ENCODE measurements around the gene TLE1. TPM values are rescaled to one million over a fixed set of nuclear protein-coding genes. Genes with fewer than 3 reads are reported as not detected.

TLE1 gene
- total RNA-seq, 1 experiment from 2014 or later, result 17.3 TPM

DNA sequence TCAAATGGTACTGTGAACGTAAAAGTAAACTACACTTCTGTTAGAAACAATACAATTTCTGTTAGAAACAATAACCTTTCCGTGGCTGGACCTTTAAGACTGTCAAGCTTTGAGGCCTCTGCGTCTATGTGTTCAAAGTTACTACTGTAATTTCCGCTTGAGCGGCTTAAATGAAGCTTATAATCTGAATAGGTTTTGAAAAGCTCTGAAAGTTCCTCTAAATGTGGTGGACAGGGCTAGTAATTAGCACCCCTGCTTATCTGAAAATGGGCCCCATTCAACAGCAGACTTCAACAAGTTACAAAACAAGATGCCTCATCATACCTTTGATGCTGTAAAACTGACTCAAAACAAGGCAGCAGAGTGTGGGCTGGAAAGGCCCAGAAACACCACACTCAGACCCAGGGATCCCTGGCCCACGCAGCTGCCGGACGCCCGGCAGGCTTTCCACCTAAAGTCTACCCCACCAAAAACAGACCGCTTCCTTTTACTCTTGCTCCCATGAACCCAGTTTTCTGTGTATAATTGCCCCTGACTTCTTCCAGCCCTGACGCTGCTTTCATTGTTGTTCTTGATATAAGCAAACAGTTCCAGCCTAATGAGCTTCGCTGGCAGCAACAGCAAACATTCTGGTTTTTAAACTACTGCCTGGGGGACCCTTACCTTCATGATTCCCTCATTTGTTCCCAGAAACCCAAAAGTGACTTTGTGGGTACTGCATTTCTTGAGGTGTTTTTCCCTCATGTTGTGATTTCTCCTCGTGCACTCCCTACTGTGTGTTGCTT, 66.7 kb downstream of the TLE1 start:
- no peak for ATAC-seq
- TF ChIP-seq SRF (IDR thresholded peaks at IDR 0.05; ENCODE audit: low read depth), result no peak
- no peak for TF ChIP-seq CBX3 (IDR thresholded peaks at IDR 0.05; ENCODE audit: low read depth)
- TF ChIP-seq POLR2AphosphoS5 (IDR thresholded peaks at IDR 0.05; ENCODE audit: low read depth, low read length), result no peak
- TF ChIP-seq EGR1 (IDR thresholded peaks at IDR 0.05; ENCODE audit: low read depth), result no peak
- no peak for TF ChIP-seq FOSL1 (IDR thresholded peaks at IDR 0.05; ENCODE audit: low read depth)
- no peak for TF ChIP-seq ATF3 (IDR thresholded peaks at IDR 0.05)
- no peak for TF ChIP-seq POLR2A (IDR thresholded peaks at IDR 0.05; ENCODE audit: borderline replicate concordance, extremely low read depth, insufficient read depth, insufficient read length)

DNA sequence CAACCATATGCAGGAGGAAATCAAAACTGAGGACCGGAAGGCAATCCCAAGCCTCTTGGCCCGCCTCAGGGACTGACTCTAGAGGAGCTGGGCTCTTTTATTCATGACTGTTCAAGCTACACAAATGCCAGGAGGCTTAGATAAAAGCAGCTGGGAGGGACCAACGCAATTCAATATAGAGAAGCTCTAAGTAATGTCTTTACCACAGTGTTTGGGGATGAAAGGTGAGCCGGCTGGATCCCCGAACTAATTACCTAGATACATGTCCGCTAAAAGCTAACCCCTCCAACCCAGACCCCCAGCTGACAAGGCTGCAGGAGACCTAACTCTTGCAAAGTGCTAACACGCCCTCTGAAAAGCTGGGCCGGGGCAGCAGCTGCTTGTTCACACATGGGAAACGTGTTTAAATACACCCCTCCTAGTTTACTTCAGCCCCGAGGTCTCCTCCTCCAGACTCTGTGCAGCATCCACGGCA, 67.5 kb downstream of the TLE1 start:
- no peak for TF ChIP-seq ZNF274 (IDR thresholded peaks at IDR 0.05; ENCODE audit: low read depth, low read length)
- TF ChIP-seq FOSL1 (IDR thresholded peaks at IDR 0.05; ENCODE audit: low read depth), result no peak
- no peak for TF ChIP-seq RAD21 (IDR thresholded peaks at IDR 0.05; ENCODE audit: low read depth)
- TF ChIP-seq EZH2phosphoT487 (IDR thresholded peaks at IDR 0.05; ENCODE audit: borderline replicate concordance), result no peak
- TF ChIP-seq ZFX (IDR thresholded peaks at IDR 0.05), result no peak
- no peak for TF ChIP-seq CTCF (IDR thresholded peaks at IDR 0.05 in 2 of 3, conservative IDR thresholded peaks at IDR 0.05 in 1 of 3; ENCODE audit: borderline replicate concordance in 1 of 3, insufficient read depth in 1 of 3, low read depth in 2 of 3, low read length in 2 of 3)
- TF ChIP-seq CEBPB (IDR thresholded peaks at IDR 0.05; ENCODE audit: low read depth), result no peak
- TF ChIP-seq CBX3 (IDR thresholded peaks at IDR 0.05; ENCODE audit: low read depth), result no peak
- TF ChIP-seq ATF3 (IDR thresholded peaks at IDR 0.05), result no peak
- H3K9ac ChIP-seq (ENCODE audit: low read length), result no peak overlapping the region
- BruUV-seq (replicated peaks), result no TSS peak
- H3K4me2 ChIP-seq (ENCODE audit: low read length), result no peak overlapping the region
- no peaks in the 10 kb centered on the region for H4K20me1 ChIP-seq (ENCODE audit: insufficient read depth)
- H3K36me3 ChIP-seq (ENCODE audit: control insufficient read depth in 1 of 2, insufficient read depth in 2 of 2, low read length in 2 of 2), result no peaks in the 10 kb centered on the region
- no peaks in the 10 kb centered on the region for H3K9me3 ChIP-seq (ENCODE audit: control insufficient read depth in 1 of 2, insufficient read depth in 1 of 2, low read depth in 1 of 2, low read length in 2 of 2)
- RAD21 ChIA-PET (ENCODE audit: low non-redundant PET in 1 of 2, low total read pairs in 2 of 2, uncharacterized antibody in 2 of 2, unreplicated experiment in 2 of 2), result interaction anchor here in 1 of 2 experiments (0.5 to 0.7 kb wide), 2 partner anchors 39 to 48 kb away, joined by 3 read pairs; no protein-coding TSS in a partner anchor
- no peak for DNase-seq (ENCODE audit: low read depth, low spot score)
- H2AFZ ChIP-seq (ENCODE audit: low read depth, low read length, poor library complexity, severe bottlenecking), result no peak overlapping the region
- H3K9me2 ChIP-seq (ENCODE audit: insufficient read depth), result no peaks in the 10 kb centered on the region
- peaks cover 0 to 8% of the 10 kb centered on the region in 2 experiments; a peak in 1 of 4 replicates for H3K4me1 ChIP-seq (ENCODE audit: control insufficient read depth in 1 of 2, insufficient read depth in 2 of 2, low read length in 2 of 2)
- H3K27ac ChIP-seq (ENCODE audit: low read depth, low read length), result no peak overlapping the region
- ATAC-seq, result no peak
- H3K27me3 ChIP-seq (ENCODE audit: insufficient read depth, low read length), result no peaks in the 10 kb centered on the region
- POLR2A ChIA-PET, result no interaction called here
- CTCF ChIA-PET, result no interaction called here
- H3K4me3 ChIP-seq (replicated peaks in 1 of 2; ENCODE audit: low read depth in 1 of 2, low read length in 2 of 2), result no peak overlapping the region
- intact Hi-C loops (cut with micrococcal nuclease), result loop anchor here (2.0 kb wide), 1 partner anchor 79 kb away; no protein-coding TSS in a partner anchor
- no peaks in the 10 kb centered on the region for H3K79me2 ChIP-seq (ENCODE audit: insufficient read depth, low read length)

More for the DNA sequence above, 66.7 kb downstream of the TLE1 start:
- H3K27me3 ChIP-seq (ENCODE audit: insufficient read depth, low read length), result no peaks in the 10 kb centered on the region
- H4K20me1 ChIP-seq (ENCODE audit: insufficient read depth), result no peaks in the 10 kb centered on the region
- no peak overlapping the region for H3K4me3 ChIP-seq (replicated peaks in 1 of 2; ENCODE audit: low read depth in 1 of 2, low read length in 2 of 2)
- H3K4me2 ChIP-seq (ENCODE audit: low read length), result no peak overlapping the region
- no peaks in the 10 kb centered on the region for H3K36me3 ChIP-seq (ENCODE audit: control insufficient read depth in 1 of 2, insufficient read depth in 2 of 2, low read length in 2 of 2)
- RAD21 ChIA-PET (ENCODE audit: low non-redundant PET in 1 of 2, low total read pairs in 2 of 2, uncharacterized antibody in 2 of 2, unreplicated experiment in 2 of 2), result no interaction called here
- CTCF ChIA-PET, result no interaction called here
- POLR2A ChIA-PET, result no interaction called here
- no peaks in the 10 kb centered on the region for H3K9me3 ChIP-seq (ENCODE audit: control insufficient read depth in 1 of 2, insufficient read depth in 1 of 2, low read depth in 1 of 2, low read length in 2 of 2)
- no peaks in the 10 kb centered on the region for H3K9me2 ChIP-seq (ENCODE audit: insufficient read depth)
- H3K9ac ChIP-seq (ENCODE audit: low read length), result no peak overlapping the region
- H3K79me2 ChIP-seq (ENCODE audit: insufficient read depth, low read length), result no peaks in the 10 kb centered on the region
- intact Hi-C loops (cut with micrococcal nuclease), result no loop called here
- H3K4me1 ChIP-seq (ENCODE audit: control insufficient read depth in 1 of 2, insufficient read depth in 2 of 2, low read length in 2 of 2), result peaks cover 0 to 12% of the 10 kb centered on the region in 2 experiments; a peak in 1 of 4 replicates
- DNase-seq (ENCODE audit: low read depth, low spot score), result no peak
- BruUV-seq (replicated peaks), result no TSS peak
- H2AFZ ChIP-seq (ENCODE audit: low read depth, low read length, poor library complexity, severe bottlenecking), result no peak overlapping the region
- H3K27ac ChIP-seq (ENCODE audit: low read depth, low read length), result no peak overlapping the region

Measured in HCT116 (cell line).